MG63 (cell line): ENCODE measurements around the gene ZNF189. TPM values are rescaled to one million over a fixed set of nuclear protein-coding genes. Genes with fewer than 3 reads are reported as not detected.

Experiments used
- DNase-seq: peaks from one replicate; pipeline ENCODE4 v3.0.0-alpha.2; 2020
- H3K27me3 ChIP-seq: fragments of 250-450 bp; sonication (Bioruptor Pico); 2 replicates; pipeline ENCODE4 v1.5.1; 2020; ENCODE audit warnings: mild to moderate bottlenecking, moderate library complexity
- H3K36me3 ChIP-seq: fragments of 250-450 bp; sonication (Bioruptor Pico); 2 replicates; pipeline ENCODE4 v1.5.1; 2020; ENCODE audit warnings: mild to moderate bottlenecking, moderate library complexity
- H3K4me3 ChIP-seq: fragments of 250-450 bp; sonication (Bioruptor Pico); 2 replicates; pipeline ENCODE4 v1.5.1; 2020; ENCODE audit warnings: mild to moderate bottlenecking, moderate library complexity
- H3K9me3 ChIP-seq: fragments of 250-450 bp; sonication (Bioruptor Pico); 2 replicates; pipeline ENCODE4 v1.5.1; 2020; ENCODE audit warnings: mild to moderate bottlenecking, moderate library complexity
- total RNA-seq: library from RNA; depleted of rRNA; stranded (reverse); fragments of >200 nt; shearing (Covaris generic); gene quantifications from 2 replicates; pipeline ENCODE4 v1.2.3, GENCODE V29; 2014; ENCODE audit warnings: low replicate concordance

The ZNF189 gene
- total RNA-seq, 1 experiment from 2014 or later = 14.1 TPM

DNA sequence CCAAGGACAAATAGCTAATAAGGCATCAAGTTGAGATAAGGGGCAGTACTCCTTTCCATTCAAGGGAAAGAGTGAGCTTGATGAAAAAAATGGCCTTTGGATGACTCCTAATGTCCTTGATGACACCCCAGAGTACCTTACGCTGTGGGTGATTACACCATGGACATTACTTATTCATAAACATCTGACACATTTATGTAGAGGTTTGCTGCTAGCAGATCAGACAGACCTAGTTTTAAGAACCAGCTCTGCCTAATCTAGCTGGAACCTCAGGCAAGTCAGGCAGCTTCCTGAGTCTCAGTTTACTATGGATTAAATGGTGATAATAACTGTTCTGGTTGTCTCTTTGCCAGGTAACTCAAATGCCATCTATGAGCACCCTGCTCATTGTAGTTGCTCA is 34.1 kb downstream of the ZNF189 start:
- H3K36me3 ChIP-seq = no peaks in the 10 kb centered on the region
- no peak overlapping the region for H3K4me3 ChIP-seq
- H3K27me3 ChIP-seq = peaks cover 4% of the 10 kb centered on the region; the same call in 1 of the 2 replicates
- no peaks in the 10 kb centered on the region for H3K9me3 ChIP-seq
- no peak for DNase-seq

DNA sequence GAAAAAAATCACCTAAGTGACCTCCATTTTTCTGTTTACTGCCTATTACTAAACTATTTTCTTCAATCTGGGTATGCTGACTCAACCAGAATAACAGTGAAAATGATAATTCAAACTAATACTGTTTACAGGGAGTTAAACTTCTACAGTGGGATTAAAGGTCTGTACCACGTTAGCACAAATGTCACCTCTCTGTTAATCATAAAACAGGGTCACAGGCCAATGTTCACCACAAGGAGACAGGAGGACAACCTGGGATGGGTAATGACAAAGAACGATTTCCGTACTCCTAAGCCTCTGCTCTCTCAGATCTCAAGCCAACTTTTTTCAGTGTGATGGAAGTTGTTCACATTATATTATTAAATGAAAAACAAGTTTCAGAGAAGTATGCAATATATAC is 34.6 kb downstream of the ZNF189 start:
- no peak overlapping the region for H3K4me3 ChIP-seq
- peaks cover 4% of the 10 kb centered on the region; the same call in 1 of the 2 replicates for H3K27me3 ChIP-seq
- H3K36me3 ChIP-seq = no peaks in the 10 kb centered on the region
- DNase-seq = no peak
- H3K9me3 ChIP-seq = no peaks in the 10 kb centered on the region

DNA sequence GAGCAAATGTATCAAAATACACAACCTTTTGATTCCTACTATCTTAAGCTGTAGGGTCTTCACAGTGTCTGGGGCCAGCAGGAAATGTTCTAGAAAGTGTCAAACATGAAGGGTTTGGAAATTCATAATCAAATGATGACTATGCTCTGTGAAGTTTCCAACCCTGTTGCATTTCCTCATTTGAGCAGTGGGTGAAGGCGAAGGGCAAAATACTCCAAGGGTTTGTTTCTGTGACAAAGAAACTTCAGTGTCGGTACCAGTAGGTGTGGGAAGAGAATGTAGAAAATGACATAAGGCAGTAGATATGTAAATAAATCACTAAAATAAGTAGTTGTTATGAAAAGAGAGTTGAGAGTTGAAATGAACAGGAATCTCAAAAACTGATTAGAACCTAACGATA is 36.3 kb downstream of the ZNF189 start:
- Histone ChIP-seq H3K9me3 (peaks cover 3% of the 10 kb centered on the region; the same call in 1 of the 2 replicates), H3K27me3 (peaks cover 4% of the 10 kb centered on the region; the same call in 1 of the 2 replicates), H3K4me3 (no peak overlapping the region), H3K36me3 (no peaks in the 10 kb centered on the region)
- no peak for DNase-seq

DNA sequence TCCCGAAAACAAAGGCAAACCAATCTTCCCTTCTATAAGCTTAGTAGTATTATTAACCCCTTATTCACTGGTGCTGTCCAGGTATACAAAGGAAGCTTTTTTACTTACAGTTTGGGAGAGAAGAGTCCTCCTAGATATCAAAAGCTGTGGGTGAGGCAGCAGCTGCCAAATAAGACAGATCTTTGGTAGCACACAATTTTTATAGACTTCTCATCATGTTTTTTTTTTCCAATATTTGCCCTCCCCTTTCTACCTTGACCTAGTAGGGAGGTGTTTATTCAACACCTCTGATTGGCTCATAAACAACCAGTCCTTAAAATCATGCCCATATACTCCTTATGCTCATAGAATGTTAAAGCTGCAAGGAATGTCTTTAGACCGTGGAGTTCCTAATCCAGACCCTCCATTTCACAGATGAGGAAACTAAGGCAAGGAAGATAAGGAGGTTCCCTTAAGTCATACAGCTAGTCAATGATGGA is 37.0 kb downstream of the ZNF189 start, which contains the start of gene ALDOB:
TSS of gene ALDOB (minus strand) at position 174 of the 479 bp plus-strand sequence. CDS start 4,887 bp downstream, outside the sequence.
- peaks cover 4% of the 10 kb centered on the region; the same call in 1 of the 2 replicates for H3K9me3 ChIP-seq
- peaks cover 4% of the 10 kb centered on the region; the same call in 1 of the 2 replicates for H3K27me3 ChIP-seq
- no peaks in the 10 kb centered on the region for H3K36me3 ChIP-seq
- DNase-seq = no peak
- H3K4me3 ChIP-seq = no peak within 1 kb of the TSS

DNA sequence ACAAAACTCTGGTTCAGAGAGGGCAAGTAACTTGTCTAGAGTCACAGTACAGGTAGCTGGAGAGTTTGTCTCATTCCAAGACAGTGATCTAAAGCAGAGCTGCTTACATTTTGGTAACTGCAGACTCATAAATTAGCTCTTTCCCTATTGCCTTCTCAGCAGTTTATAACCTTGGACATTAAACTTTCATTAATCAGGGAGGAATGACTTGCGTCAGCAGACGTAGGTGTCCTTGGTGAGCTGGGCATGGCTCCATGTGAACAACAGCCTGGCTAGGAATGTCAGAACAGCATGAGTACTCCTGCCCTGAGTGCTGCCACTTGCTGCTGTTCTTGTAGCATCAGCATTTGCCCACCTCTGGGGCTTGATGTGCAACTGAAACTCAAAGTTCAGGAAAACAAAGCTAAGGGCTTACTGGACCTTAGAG is 39.2 kb downstream of the ZNF189 start:
- Histone ChIP-seq H3K9me3 (peaks cover 4% of the 10 kb centered on the region; the same call in 1 of the 2 replicates), H3K4me3 (no peak overlapping the region), H3K27me3 (peaks cover 4% of the 10 kb centered on the region; the same call in 1 of the 2 replicates), H3K36me3 (no peaks in the 10 kb centered on the region)
- DNase-seq = no peak

DNA sequence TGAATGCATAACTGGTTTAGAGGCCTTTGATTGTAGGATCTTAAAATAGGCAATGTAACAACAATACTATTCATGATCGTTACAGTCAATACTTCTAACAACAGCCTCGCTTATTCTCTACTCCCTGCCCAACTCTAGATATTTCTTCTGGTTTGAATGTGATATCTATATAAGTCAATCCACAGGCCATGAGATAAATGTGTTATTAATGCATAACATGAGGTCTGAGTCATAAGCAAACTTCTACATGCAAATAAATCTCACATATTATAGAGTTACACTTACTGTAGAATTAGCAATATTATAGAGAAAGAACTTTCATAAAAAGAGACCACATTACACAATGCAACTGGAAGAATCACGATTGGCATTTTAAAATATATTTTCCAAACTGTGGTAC is 39.9 kb downstream of the ZNF189 start:
- Histone ChIP-seq H3K4me3 (no peak overlapping the region), H3K36me3 (no peaks in the 10 kb centered on the region), H3K9me3 (peaks cover 4% of the 10 kb centered on the region; the same call in 1 of the 2 replicates), H3K27me3 (peaks cover 4% of the 10 kb centered on the region; the same call in 1 of the 2 replicates)
- DNase-seq = no peak

DNA sequence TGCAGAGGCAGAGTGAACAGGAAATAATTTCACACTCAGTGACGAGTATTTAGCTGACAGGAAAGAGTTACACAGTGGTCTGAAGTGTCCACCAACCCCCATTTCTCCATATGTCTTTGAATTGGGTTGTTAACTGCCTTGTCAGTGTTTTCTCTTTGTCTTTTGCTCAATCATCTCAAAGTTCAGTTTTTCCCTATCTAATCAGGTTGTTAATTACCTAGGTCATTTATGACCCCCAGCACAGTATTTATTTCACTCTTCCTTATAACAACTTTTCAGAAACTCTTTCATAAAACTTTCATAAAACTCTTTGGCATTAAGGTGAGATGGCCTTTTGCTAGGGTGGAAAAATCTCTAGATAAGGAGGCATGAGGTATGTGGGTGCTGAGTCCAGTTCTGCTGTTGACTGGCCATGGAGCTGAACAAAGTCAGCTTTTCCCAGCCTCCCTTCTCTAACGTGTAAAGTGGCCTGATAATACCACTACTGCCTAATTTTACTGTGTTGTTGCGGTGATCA is 42.1 kb downstream of the ZNF189 start:
- no peak for DNase-seq
- H3K9me3 ChIP-seq = peaks cover 4% of the 10 kb centered on the region; the same call in 1 of the 2 replicates
- no peaks in the 10 kb centered on the region for H3K36me3 ChIP-seq
- H3K27me3 ChIP-seq = peaks cover 4% of the 10 kb centered on the region; the same call in 1 of the 2 replicates
- no peak overlapping the region for H3K4me3 ChIP-seq

DNA sequence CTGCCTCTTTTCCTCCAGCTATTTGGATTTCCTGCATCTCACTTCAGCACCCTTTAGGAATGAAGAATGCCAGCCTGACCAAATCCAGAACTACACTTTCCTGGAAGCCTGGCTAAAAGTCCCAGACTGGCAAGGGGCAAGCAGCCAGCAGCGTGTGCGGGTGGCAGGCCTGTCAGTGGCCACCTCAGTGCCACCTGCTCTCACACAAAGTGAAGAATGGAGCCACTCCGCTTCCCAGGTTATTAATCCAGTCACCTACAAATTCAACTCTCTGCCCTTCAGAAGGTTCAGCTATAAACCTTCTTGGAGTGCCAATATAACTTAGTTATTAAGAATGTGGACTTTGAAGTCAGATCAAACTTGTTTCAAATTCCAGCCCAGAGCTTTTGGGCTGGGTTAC is 43.7 kb downstream of the ZNF189 start:
- Histone ChIP-seq H3K27me3 (no peaks in the 10 kb centered on the region), H3K4me3 (no peak overlapping the region), H3K9me3 (peaks cover 4% of the 10 kb centered on the region; the same call in 1 of the 2 replicates), H3K36me3 (no peaks in the 10 kb centered on the region)
- no peak for DNase-seq

DNA sequence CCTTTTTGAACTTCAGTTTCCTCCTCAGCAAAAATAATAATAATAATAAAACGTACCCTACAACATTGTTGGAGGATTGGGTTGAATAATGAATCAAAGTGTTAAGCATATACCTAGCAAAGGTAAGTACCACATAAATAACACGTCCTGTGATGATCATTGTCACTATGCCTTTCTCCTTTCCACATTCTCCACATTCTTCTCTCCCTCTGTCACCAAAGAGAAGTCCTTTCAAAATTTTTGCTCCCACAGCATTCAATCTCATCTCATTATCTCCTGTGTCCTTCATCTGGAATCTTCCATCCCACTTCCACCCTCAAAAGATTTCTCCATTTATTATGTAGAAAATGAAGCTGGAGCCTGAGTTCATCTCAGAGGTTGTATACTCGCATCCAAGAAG is 44.1 kb downstream of the ZNF189 start:
- peaks cover 4% of the 10 kb centered on the region; the same call in 1 of the 2 replicates for H3K9me3 ChIP-seq
- no peak overlapping the region for H3K4me3 ChIP-seq
- H3K27me3 ChIP-seq = no peaks in the 10 kb centered on the region
- DNase-seq = no peak
- no peaks in the 10 kb centered on the region for H3K36me3 ChIP-seq

DNA sequence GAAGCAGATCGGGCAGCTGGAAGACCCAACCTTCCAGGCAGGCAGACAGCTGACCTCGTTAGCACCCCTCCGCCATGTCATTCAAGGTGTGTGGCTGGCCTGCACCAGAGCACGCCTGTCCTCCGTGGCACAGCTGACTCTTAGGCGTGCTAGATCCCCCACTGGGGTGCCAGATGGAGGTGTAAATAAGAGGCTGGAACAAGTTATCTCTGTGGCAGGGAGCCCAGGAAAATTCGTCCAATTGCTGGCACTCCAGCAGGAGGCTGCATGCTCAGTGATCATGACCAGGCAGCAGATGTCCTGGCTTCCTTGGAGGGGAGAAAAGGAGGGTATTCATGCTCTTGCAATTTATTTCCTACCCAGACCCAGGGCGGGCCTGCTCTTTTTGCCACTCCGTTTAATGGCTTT is 44.7 kb downstream of the ZNF189 start:
- Histone ChIP-seq H3K4me3 (no peak overlapping the region), H3K27me3 (no peaks in the 10 kb centered on the region), H3K9me3 (peaks cover 4% of the 10 kb centered on the region; the same call in 1 of the 2 replicates), H3K36me3 (no peaks in the 10 kb centered on the region)
- DNase-seq = no peak

DNA sequence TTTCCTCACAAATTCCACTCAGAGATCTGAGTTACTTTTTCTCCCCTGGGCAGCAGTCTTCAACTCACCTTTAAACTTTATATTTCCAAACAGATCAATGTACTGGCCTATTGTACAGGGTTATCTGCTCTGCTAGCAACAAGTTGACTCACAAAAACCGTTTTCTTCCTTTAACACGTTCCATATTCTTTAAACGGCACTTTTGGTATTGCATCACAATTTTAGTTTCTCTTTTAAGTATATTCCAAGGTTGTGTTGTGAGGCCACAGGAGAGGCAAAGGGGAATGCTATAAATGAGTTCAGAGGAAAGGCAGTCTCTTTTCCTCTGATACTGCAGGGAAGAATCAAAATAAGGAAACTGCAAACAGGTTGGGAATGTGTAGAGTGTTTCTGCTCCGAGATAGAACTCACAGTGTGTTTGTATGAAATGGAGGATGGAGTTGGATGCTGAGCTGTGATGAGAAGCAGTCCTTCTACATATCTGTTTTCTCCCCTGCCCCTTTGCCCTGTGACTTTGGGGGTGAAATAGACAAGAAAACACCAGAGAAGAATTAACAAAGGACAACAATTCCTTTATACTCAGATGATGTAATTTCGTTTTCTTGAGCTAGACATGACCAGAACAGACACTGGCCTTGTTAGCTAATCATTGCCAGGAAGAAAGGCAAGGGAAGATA is 46.8 kb downstream of the ZNF189 start:
- Histone ChIP-seq H3K27me3 (no peaks in the 10 kb centered on the region), H3K9me3 (no peaks in the 10 kb centered on the region), H3K36me3 (no peaks in the 10 kb centered on the region), H3K4me3 (peak overlapping the region; percentile 32)
- no peak for DNase-seq

DNA sequence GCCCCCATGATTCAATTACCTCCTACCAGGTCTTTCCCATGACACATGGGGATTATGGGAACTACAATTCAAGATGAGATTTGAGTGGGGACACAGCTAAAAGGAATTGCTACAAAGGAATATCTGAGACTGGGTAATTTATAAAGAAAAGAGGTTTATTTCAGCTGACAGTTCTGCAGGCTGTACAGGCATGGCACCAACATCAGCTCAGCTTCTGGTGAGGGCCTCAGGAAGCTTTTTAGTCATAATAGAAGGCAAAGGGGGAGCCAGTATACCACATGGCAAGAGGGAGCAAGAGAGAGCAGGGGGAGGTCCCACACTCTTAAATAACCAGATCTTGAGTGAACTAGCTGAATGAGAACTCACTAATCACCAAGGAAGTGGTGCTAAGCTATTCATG is 48.1 kb downstream of the ZNF189 start:
- Histone ChIP-seq H3K9me3 (no peaks in the 10 kb centered on the region), H3K27me3 (no peaks in the 10 kb centered on the region), H3K36me3 (no peaks in the 10 kb centered on the region), H3K4me3 (no peak overlapping the region)
- DNase-seq = no peak

DNA sequence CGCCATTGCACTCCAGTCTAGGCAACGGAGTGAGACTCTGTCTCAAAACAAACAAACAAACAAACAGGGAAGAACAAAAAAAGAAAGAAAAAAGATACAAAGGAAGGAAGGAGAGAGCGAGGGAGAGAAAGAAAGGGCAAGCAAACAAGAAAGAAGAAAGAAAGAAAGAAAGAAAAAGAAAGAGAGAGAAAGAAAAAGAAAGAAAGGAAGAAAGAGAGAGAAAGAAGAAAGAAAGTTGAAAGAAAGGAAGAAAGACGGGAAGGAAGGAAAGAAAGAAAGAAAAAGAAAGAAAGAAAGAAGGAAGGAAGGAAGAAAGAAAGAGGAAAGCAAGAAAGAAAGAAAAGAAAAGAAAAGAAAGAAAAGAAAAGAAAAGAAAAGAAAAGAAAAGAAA is 50.0 kb downstream of the ZNF189 start:
- Histone ChIP-seq H3K36me3 (no peaks in the 10 kb centered on the region), H3K4me3 (peak overlapping the region; percentile 65)

DNA sequence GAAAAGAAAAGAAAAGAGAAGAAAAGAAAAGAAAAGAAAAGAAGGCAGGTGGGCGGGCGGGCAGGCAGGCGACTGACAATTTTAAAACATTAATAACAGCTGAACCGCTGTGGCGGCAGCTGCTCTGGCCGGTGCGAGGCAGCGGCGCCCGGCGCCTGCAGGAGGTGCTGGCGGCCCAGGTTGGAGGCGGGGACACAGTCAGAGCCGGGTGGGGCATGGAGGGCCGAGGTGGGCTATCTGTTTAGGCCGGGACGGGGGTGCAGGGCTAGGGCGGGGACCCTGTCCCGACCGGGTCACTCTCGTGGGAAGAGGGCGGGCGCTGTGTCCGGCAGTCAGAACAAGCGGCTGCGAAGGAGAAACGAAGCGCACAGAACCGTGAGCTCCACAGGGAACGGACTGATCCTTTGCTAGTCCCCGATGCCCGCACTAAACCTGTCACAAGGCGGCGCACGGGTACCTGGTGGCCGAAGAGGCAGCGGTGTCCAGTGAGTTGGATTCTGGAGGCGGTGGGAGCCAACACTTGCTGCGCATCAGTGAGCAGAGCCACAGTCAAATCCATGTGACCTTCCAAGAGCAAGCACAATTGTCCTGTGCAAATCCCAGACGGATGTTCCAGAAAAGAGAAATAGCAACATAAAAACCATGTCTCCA is 50.5 kb downstream of the ZNF189 start:
- Histone ChIP-seq H3K9me3 (peaks cover 2% of the 10 kb centered on the region; the same call in 1 of the 2 replicates), H3K4me3 (peak overlapping the region; percentile 65), H3K27me3 (no peaks in the 10 kb centered on the region), H3K36me3 (no peaks in the 10 kb centered on the region)
- peak; percentile 78 for DNase-seq

More for the DNA sequence above, 50.0 kb downstream of the ZNF189 start:
- H3K27me3 ChIP-seq = no peaks in the 10 kb centered on the region
- DNase-seq = no peak
- peaks cover 2% of the 10 kb centered on the region; the same call in 1 of the 2 replicates for H3K9me3 ChIP-seq

DNA sequence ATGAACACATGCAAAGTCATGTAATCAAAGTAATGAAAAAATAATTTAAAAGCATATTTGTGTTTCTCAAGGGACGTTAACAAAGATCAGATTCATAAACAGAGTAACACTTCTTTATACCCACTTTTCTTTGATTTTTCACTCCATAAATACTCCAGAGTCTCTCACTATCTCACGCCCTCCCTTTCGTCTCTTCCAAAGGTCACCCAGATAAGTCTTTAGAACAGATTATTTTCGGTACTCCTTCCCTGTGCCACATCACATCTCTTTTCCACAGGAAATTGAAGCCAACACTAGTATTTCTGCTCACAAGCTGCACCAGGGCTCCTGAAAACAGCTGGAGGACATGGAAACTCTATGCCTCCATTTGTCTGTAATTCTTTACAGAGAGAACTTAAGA is 52.3 kb downstream of the ZNF189 start:
- Histone ChIP-seq H3K4me3 (no peak overlapping the region), H3K9me3 (peaks cover 2% of the 10 kb centered on the region; the same call in 1 of the 2 replicates), H3K36me3 (no peaks in the 10 kb centered on the region), H3K27me3 (no peaks in the 10 kb centered on the region)
- DNase-seq = no peak

DNA sequence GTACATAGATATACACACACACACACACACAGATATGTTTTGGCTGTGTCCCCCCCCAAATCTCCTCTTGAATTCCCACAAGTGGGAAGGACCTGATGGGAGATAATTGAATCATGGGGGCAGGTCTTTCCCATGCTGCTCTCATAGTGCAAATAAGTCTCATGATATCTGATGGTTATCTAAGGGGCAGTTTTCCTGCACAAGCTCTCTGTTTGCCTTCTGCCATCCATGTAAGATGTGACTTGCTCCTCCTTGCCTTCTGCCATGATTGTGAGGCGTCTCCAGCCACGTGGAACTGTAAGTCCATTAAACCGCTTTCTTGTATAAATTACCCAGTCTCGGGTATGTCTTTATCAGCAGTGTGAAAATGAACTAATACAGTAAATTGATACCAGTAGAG is 52.8 kb downstream of the ZNF189 start:
- Histone ChIP-seq H3K36me3 (no peaks in the 10 kb centered on the region), H3K27me3 (no peaks in the 10 kb centered on the region), H3K9me3 (peaks cover 2% of the 10 kb centered on the region; the same call in 1 of the 2 replicates), H3K4me3 (no peak overlapping the region)
- DNase-seq = no peak
